OCI-M2 (cell line): ENCODE data around the gene MSH3.
"Not testable (repeated sequence)": the region's sequence is repeated elsewhere in the genome, so short reads cannot be mapped to it uniquely, and the experiment has no call there.

Source experiments
- DNase-seq: peaks from one replicate; lab custom pipeline; 2025; ENCODE audit not compliant: unreplicated experiment; lab: John Stamatoyannopoulos, UW

MSH3 gene

GRCh38 chr5:80705216-80705769 is 50.8 kb downstream of the MSH3 start:
- no peak for DNase-seq

GRCh38 chr5:80705801-80706200 is 51.3 kb downstream of the MSH3 start:
- DNase-seq: no peak

- no peak for DNase-seq
These were observed 52.5 kb downstream of the MSH3 start for GRCh38 chr5:80706835-80707447.

- no peak for DNase-seq
These were observed 53.2 kb downstream of the MSH3 start for GRCh38 chr5:80707645-80708044.

GRCh38 chr5:80711216-80711615 is 56.8 kb downstream of the MSH3 start:
- DNase-seq: no peak

GRCh38 chr5:80711938-80712337 is 57.5 kb downstream of the MSH3 start:
- DNase-seq: no peak

- no peak for DNase-seq
These were observed 58.5 kb downstream of the MSH3 start for GRCh38 chr5:80712919-80713318.

GRCh38 chr5:80713631-80714030 is 59.2 kb downstream of the MSH3 start:
- DNase-seq: no peak

- no peak for DNase-seq
These were observed 60.3 kb downstream of the MSH3 start for GRCh38 chr5:80714570-80715298.

- no peak for DNase-seq
These were observed 61.4 kb downstream of the MSH3 start for GRCh38 chr5:80715887-80716286.

- no peak for DNase-seq
These were observed 65.7 kb downstream of the MSH3 start for GRCh38 chr5:80720181-80720580.

- no peak for DNase-seq
These were observed 68.5 kb downstream of the MSH3 start for GRCh38 chr5:80722916-80723315.

- no peak for DNase-seq
These were observed 71.0 kb downstream of the MSH3 start for GRCh38 chr5:80725446-80725845.

- DNase-seq: no peak
These were observed 82.3 kb downstream of the MSH3 start for GRCh38 chr5:80736730-80737129.

- no peak for DNase-seq
These were observed 84.0 kb downstream of the MSH3 start for GRCh38 chr5:80738466-80738865.

GRCh38 chr5:80739057-80739456 is 84.6 kb downstream of the MSH3 start:
- DNase-seq: no peak

GRCh38 chr5:80739496-80739895 is 85.0 kb downstream of the MSH3 start:
- DNase-seq: no peak

GRCh38 chr5:80739898-80740297 is 85.4 kb downstream of the MSH3 start:
- DNase-seq: no peak

GRCh38 chr5:80740488-80740887 is 86.0 kb downstream of the MSH3 start:
- DNase-seq: not testable (repeated sequence)

GRCh38 chr5:80740999-80741398 is 86.5 kb downstream of the MSH3 start:
- no peak for DNase-seq

- DNase-seq: no peak
These were observed 89.7 kb downstream of the MSH3 start for GRCh38 chr5:80744149-80744548.

- no peak for DNase-seq
These were observed 91.0 kb downstream of the MSH3 start for GRCh38 chr5:80745490-80745889.

GRCh38 chr5:80747922-80748321 is 93.5 kb downstream of the MSH3 start:
- no peak for DNase-seq
